Activated CD4-positive, alpha-beta T cell treated with anti-CD3 and anti-CD28 coated beads, Interleukin-2, amount 50 U/mL, for 24 hours (primary cell): ENCODE data around the gene SEMA3G.

Source experiments
- DNase-seq, 2 donors: peaks; one replicate each; pipeline ENCODE4 v3.0.0-alpha.2; 2020; ENCODE audit warnings: low read depth in 1 of 2, low spot score in 1 of 2

SEMA3G gene

DNA sequence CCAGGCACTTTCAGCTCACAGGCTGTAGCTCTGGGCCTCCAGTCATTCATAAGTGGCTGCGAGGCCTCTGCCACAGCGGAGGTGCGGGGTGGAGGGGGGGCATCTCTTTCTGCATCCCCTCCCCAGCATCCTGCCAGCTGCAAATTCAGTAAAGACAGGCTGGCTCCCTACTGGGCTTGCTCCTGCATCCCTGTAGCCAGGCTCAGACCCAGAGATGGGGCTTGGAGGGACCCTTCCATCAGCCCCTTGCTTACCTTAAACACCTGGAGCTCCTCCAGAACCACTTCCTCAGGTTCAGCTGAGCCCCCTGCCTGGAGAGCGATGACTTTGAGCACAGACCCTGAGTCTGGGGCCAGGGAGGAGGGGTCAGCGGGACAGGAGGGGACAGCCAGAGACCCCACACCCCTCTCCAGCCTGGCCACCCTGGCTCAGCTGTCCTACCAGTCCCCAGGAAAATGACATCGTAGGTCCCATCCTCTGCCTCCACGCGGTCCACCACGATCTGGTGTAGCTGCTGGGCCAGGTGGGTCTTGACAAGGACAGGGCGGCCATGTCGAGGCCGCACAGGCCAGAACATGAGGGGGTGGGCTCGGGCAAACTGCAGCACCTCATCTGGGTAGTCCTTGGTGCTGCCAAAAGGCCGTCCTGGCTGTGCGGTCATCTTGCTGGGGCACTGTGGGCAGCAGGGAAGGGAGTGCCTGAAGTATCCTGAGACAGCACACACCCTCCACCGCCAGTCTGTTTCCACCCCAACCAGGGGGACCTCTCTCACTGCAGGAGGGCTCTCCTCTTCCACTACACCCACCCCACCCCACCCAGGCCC lies 5.3 kb downstream of the SEMA3G start:
- no peak for DNase-seq

DNA sequence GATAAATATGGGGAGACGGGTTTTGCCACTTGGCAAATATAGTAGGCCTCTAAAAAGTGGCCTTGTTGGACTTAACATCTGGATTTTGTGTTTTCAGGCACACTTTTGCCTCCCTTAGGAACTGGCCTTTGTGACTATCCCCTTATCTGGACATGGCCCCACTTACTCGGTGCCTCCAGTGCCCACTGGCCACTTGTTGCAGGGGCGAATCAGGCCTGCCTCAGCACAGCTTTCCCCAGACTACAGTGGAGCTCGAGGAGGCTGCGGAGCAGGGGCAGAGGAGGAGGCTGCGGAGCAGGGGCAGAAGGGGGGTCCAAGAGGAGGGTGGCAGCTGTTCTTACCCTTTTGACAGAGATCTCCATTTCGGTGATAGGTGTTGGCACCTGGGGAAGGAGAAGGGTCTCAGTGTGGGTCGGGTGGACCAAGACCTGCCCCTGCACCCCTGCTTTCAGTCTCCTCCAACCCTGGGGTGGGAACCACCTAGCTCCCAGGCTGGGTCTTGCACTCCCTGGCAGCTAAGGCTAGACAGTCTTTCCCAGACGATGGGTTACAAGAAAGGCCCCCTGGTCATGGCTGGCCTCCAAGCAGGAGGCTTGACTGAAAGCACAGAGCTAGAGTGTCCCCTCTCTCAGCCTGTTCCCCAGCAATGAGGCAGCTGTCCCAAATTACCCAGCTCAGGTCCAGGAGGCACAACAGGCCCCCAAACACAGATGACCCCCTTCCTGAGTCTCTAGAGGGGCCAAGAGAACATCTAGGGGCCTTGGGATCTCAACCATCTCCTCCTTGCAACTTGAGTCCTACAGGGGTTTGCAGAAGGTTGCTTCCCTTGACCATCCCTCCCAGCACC lies 6.1 kb downstream of the SEMA3G start:
- no peak for DNase-seq

DNA sequence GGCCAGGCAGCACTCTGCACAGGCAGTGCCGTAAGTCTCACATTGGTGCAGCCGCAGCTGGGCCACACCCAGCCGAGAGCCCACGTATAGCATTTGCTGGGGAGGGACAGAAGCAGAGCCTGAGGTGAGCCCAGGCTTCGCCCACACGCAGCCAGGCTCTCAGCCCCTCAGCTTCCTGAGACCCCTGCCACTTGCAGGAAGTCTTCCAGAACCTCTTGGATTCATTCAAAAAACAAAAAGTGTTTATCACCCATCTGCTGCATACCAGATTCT lies 6.9 kb downstream of the SEMA3G start:
- DNase-seq, result no peak

DNA sequence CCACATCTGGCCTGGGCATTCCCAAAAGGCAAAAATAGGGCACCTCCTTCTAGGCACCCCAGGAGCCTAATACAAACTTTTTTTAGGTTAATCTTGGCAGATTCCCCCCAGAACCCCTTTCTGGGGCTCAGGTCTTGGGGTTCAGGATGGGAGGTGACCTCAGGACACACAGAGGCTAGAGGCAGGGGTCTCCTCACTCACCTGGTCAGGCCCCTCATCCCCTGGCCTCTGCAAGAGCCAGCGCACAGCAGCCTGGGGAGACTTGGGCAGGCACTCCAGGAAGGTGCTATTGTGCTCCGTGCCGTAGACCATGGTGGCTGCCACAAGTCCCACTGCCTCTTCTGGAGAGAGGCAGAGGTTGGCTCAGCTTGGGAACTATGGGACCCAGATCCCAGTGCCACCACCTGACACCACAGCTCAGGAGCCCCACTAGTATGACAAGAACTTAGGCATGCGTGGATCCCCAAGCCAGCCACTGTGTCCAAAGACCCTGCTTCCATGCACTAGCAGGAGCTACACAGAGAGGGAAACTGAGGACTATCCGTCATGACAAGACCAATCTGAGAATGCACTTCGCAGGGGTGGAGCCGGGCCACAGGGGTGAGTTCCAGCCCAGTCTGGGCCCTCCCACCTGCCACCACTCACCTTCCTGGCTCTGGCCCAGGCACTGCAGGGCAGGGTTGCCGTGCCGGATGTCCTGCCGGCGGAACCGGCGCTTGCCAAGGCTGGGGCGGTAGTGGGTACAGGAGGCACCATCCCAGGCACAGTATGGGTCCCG lies 7.4 kb downstream of the SEMA3G start:
- DNase-seq, result no peak

DNA sequence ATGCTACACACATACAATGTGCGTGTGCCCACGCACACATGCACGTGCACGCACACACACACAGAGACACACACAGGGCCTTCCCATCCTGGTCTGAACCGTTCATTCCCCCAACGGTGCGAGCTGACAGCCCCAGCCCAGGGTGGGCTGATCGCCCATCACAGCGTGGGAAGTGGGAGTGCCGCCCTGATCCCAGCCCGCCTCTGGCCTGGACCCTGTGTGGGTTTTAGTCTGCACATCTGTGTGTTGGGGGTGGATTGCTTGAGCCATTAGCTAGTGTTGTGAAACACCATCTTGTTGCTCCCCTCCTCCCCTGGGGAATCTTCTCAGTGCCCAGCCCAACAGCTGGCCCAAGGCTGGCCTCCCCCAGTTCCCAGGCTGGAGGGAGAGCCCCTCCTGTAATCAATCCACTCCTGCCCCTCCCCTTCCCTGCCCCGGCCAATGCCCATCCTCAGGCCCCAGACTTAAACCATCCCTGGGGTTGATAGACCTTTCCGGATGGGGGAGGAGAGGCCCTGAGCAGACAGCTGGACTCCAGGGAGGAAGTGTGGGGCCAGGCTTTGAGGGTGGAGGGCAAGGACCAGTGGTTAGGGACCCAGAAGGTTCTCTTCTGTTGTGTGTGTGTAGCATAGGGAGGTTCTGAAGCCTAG lies 8.3 kb downstream of the SEMA3G start:
- no peak for DNase-seq

DNA sequence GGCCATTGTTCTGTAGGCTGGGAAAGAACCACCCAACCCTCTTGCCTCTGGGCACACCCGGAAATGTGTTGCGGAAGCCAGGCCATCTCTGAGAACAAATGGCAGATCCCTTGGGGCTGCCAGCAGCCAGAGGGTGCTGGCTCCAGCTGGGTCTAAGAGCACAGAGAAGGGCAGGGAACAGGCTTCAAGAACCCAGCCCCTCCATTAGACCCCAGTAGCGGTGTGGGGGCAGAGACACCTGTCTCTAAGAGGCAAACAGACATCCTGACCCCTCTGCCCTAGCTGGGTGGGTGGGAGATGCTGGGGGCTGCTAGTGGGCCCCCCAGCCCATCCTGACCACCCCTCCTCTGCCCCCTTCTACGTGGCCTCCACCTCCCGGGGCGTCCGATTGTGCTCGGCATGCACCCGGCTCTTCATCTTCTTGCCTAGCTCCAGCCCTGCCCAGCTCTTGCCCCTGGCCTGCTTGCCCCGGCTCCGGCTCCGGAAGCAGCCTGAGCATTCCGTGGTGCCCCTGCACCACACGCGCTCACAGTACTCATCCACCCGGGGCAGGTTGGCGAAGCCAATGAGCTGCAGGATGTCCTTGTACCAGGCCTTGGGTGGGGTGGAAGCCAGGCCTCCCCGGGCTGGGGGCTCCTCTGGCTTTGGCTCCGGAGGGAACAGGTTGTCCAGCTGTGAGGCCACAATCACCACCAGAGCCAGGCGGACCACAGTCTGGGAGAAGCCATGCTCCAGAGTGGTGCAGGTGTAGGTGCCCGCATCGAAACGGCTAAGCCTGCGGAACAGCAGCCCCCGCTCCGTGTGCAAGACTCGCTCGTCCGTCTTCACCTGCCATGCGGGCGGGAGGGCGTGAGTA lies 9.4 kb downstream of the SEMA3G start:
- DNase-seq, result no peak

DNA sequence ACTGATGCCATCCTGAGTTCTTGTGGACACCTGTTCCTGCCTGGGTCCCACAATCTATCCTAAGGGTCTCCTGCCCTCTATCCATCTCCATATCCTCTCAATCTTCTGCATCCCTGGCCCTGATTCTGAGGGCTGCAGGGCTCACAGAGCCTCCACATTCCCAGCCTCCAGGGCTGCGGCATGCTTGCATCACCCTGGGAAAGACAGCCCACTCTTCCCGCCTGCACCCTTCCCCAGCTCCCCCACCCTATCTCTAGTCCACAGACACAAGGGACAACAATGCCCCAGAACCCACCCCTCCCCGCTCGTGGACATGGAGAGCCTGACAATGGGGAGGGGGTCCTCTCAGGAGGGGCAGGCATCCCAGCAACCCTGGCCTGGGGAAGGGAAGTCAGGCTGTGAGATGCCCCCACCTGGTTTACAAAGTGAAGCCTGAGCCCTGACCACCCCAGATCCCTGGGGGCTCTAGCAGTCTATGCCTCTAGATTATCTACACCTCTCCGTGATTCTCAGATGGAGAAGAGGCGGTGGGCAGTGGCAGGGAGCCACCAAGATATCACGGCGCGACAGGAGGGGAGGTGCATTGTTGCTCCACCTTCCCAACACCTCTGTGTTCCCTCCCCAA lies 10.3 kb downstream of the SEMA3G start:
- DNase-seq, result no peak

DNA sequence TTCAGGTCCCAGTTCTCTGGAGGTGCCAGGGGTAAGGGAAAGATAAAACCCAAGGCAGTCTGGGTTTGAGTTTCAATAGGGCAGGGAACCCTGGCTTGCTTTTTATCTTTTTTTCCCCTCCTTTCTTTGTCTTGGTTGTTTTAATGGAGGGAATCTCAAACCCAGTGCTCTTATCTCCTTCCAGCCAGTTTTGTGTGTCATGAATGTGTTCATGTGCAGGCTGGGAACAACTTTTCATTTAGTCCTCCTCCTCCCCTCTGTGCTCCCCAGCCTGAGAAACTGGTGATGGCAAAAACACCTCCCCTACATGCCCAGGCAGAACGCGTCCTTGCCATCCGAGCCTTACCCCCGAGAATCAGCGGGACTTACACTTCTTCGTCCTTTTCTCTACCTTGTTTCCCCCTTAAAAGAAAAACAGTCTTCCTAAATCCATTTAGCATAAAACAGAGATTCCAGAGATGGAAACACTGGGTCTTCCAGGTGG lies 10.9 kb downstream of the SEMA3G start:
- no peak for DNase-seq

DNA sequence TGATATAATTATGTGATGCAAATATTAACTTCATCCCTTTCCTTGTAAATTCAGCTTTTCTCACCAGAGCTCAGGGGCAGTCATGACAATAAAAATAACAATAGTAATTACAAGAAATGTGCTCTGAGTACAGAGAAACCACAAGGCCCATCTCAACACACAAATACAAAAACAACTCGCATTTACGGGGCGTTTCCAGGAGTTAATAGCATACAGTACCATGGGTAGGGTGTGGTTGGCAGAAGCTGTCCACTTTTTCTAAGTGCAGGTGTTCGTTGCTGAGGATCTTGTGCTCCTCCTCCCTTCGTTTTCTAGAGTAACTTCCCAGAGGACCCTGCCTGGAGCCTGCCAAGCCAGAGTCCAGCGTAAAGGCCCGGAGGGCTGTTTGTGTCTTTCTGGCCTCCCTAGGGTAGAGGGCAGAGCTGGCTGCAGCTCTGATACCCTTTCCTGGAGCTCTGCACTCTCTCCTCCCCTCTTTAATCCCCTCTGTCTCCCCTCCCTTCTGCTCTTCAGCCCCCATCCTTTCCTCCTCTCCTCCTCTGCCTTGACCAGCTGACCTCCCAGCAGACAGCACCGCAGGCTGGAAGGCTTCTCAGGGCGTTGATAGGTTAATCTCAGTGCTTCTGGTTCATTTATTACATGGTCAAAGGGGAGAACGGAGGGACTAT lies 11.4 kb downstream of the SEMA3G start:
- DNase-seq, result no peak

DNA sequence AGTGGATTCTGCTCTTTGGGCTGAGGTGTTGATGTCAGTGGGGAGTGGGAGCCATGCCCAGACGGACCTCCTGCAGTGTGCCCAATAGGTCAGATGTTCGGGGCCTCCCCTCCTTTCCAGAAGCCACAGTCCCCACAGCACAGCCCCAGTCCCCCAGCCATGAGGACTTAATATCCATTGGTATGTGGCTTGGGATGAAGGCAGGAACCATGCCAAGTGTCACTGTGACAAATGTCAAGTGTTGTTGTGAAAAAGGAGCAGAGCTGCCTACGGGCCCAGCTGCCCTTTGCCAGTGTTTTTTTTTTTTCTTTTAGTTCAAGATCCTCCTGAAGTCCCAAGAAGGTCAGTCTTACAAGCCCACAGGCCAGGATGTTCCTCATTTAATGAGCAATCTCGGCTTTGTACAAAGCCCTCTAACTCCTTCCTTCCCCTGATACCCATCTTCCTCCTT lies 12.2 kb downstream of the SEMA3G start:
- no peak for DNase-seq

DNA sequence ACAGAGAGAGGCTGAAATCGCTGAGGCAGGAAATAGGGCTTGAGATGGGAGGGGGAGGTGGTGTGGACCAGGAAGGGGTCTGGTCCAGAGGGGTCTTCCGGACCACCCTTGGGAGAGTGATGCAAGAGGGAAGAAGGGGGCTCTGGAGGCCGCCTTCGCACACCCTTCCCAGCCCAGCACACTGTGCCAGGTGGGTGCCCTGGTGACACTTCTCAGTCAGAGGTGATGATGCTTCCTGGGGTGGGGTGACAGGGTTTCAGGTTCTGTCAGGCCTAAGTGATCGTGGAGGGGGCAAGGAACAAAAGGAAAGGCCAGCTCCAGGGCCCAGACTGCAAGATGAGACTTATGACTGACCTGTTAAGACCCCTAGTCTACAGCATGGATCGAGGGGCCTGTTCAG lies 12.7 kb downstream of the SEMA3G start:
- DNase-seq, result no peak

DNA sequence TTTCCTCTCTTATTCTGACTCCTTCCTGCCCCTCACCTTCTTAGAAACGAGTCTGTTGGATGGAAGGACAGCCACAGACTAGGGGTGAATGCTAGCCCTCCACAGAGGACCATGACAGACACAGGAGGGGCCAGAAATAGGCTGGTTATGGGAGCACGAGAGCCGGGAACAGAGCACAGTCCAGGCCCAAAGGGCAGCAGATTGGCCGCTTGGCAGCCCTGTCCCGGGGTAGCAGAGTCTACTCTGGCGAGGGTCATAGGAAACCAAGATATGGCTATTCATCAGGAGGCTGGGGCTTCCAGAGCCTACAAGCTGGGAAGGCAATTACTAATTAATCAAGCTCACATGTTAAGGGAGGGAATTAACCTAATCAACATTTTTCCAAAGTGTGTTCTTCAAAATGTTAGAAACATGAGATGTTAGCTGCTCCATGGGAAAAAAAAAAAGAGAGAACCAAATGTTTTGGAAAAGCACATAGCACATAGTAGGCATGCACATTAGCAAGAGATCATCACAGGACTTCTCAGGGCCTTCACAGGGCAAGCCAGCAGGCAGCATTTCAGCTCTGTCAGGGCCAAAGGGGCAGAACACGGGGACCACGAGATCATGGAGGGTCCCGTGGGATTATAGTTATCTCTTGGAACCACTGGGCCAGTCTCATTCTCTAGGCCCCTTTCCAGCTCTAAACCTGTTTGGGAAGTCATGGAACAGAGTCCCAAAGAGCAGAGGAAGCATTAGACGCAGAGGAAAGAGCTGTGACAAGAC lies 13.3 kb downstream of the SEMA3G start:
- DNase-seq, result no peak

DNA sequence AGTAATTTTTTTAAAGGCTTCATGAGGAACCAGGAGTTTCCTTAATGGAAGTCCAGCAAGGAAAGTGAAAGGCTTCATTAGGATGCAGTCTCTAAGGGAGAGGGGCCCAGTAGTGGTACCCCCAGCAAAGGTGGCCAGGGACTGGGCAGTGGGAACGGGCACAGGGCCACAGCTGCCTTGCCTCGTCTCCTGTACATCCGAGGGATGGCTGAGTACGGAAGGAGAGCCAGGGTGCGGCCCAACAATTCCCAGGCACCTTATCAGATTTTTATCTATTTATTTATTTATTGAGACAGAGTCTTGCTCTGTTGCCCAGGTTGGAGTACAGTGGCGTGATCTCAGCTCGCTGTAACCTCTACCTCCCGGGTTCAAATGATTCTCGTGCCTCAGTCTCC lies 14.5 kb downstream of the SEMA3G start:
- no peak for DNase-seq

DNA sequence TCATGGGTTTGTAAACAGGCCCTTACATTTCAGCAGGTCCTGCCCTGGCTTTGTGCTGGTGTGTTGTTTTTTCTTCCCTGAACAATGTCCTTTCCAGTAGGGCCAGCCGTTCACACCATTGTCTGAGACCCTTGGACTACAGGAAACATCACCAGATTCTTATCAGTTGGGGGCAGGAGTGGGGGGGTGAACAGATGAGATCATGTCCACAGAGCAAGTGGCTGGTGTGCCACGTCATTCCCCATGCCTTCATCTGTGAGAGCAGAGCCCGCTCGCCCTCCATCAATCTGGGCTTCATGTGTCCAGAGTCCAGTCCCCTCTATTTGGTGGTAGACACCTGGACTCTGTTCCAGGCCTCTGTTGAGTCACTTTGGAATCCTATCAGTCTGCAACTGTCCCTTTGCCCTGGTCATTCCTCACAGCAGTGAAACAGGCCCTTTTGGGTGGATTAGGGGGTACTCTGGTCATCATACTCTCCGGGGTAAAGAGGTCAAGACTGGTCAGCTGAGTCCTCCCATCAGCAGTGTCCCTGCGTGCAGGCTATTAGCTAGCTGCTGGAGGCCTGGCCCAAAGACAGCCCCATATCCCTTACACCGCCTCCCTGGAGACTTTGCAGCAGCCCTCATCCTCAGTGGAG lies 15.0 kb downstream of the SEMA3G start:
- no peak for DNase-seq

DNA sequence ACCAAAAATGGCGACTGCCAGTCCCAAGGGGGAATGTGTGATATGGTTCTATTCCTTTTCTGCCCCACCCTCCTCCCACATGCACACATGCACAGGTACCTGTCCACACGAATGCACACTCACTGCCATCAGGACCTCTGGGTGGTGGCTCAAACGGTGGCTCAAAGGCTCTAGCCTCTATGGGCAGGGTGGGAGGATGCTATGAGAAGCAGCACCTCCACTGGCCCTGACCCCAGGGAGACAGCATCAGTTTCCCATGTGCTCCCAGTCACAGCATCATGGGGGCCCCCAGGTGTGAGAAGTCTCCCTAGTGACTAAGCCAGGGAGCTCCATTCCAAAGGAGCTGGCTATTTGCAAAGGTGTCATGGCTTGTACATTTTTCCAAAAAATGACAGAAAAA lies 15.9 kb downstream of the SEMA3G start:
- no peak for DNase-seq

DNA sequence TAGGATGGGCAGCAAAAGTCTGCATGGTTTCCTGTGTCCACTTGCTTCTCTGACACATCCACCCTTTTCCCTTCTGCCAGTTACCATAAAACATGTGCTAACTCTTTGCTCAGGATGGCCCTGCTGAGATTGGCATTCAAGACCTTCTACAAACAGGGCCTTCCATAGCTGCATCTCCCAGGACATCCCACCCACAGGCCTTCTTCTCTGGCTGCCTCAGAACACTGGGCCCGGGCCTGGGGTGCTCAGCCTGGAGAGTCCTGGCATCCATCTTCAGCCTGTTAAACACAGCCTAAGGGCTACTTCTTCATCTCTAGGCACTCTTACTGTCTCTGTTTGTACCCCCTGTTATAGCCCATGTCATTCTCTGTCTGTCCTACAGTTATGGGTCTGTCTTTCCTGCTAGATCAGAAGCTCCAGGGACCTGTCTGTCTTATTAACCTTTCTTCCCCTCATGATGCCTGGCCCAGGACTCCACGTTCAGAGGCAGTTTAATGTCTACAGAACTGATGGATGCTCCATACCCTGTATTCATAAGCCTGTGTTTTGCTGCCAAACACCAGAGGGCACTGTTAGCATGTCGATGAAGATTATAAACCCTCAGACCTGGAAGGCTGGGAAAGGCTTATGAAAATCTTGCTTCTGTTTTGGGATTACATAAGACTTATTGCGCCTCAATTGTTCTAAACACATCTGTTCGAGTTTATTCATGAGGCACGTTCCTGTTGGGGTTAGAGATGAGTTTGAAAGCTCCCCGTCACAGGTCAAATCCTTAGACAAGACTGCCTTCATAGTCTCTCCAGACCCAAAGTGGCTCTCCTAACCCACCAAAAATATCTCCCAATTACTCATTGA lies 16.5 kb downstream of the SEMA3G start:
- peak in 1 of 2 donors; percentile 42 for DNase-seq

DNA sequence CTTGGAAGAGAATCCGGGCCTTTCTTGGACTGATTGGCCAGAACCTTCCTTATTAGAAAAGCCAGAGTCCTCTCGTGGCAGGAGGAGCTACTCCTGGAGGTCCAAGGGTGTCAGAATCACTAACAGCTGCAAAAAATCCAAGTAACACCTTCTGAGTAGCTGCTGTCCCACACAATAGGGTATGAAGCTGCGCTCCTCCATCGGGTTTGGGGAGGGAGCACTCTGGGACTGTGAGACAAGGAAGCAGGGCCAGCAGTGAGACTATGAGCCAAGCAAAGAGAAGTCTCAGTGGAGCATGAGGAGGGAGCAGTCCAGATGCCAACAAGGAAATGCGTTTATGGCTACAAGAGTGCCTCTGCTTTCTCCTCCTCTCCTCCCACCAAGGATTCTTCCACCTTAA lies 21.7 kb downstream of the SEMA3G start:
- DNase-seq, result no peak
